Liver (tissue), 3 donors: ENCODE data around the gene EDEM1.

ENCODE experiments used
- ATF3 ChIP-seq: IDR thresholded peaks from 2 replicates; pipeline ENCODE4 v1.6.1; 2016; ENCODE audit warnings: antibody characterized with exemption
- CTCF ChIP-seq: fragments of 150-350 bp; IDR thresholded peaks from 2 replicates; pipeline ENCODE4 v1.5.1; 2017; ENCODE audit warnings: improper control_type of control experiment, low read depth, low read length; ENCODE audit not compliant: missing input control
- GABPA ChIP-seq, 2 donors: IDR thresholded peaks in 1 of 2; conservative IDR thresholded peaks in 1 of 2; 2 replicates each; pipeline ENCODE4 v1.6.1; 2016; ENCODE audit warnings: antibody characterized with exemption in 2 of 2, mild to moderate bottlenecking in 1 of 2, moderate library complexity in 1 of 2
- HNF4A ChIP-seq, 2 donors: conservative IDR thresholded peaks; 2 replicates each; pipeline ENCODE4 v1.6.1; 2016; ENCODE audit warnings: antibody characterized with exemption in 2 of 2, mild to moderate bottlenecking in 2 of 2
- MAX ChIP-seq: IDR thresholded peaks from 2 replicates; pipeline ENCODE4 v1.6.1; 2016; ENCODE audit warnings: antibody characterized with exemption
- RAD21 ChIP-seq, 2 donors: IDR thresholded peaks; 2 replicates each; pipeline ENCODE4 v1.6.1; 2016; ENCODE audit warnings: antibody characterized with exemption in 2 of 2, mild to moderate bottlenecking in 2 of 2
- REST ChIP-seq: IDR thresholded peaks from 2 replicates; pipeline ENCODE4 v1.6.1; 2016; ENCODE audit warnings: antibody characterized with exemption, mild to moderate bottlenecking
- RXRA ChIP-seq, 2 donors: IDR thresholded peaks; 2 replicates each; pipeline ENCODE4 v1.6.1; 2017 to 2018; ENCODE audit warnings: antibody characterized with exemption in 2 of 2, mild to moderate bottlenecking in 1 of 2
- SP1 ChIP-seq: IDR thresholded peaks from 2 replicates; pipeline ENCODE4 v1.6.1; 2018; ENCODE audit warnings: antibody characterized with exemption, mild to moderate bottlenecking
- TAF1 ChIP-seq: conservative IDR thresholded peaks from 2 replicates; pipeline ENCODE4 v1.6.1; 2016; ENCODE audit warnings: antibody characterized with exemption, mild to moderate bottlenecking
- YY1 ChIP-seq: IDR thresholded peaks from 2 replicates; pipeline ENCODE4 v1.6.1; 2016; ENCODE audit warnings: antibody characterized with exemption, mild to moderate bottlenecking
- donor health status: healthy.
- donor health status: healthy.

- TF ChIP-seq SP1 (no peak), CTCF (no peak), HNF4A (conservative IDR thresholded peaks at IDR 0.05) (no peak), MAX (no peak), REST (no peak), RXRA (IDR thresholded peaks at IDR 0.05) (no peak), YY1 (no peak), TAF1 (no peak), ATF3 (no peak), RAD21 (IDR thresholded peaks at IDR 0.05) (no peak), GABPA (IDR thresholded peaks at IDR 0.05 in 1 of 2, conservative IDR thresholded peaks at IDR 0.05 in 1 of 2) (no peak)
These were observed 15.5 kb upstream of the EDEM1 start for GRCh38 chr3:5172018-5172417.
